Measurements from ENCODE around the gene NUMBL.

- TF ChIP-seq TBL1XR1 (IDR thresholded peaks at IDR 0.05; ENCODE audit: low read length in 2 of 2): no peak
- no peak for TF ChIP-seq ZNF318 (IDR thresholded peaks at IDR 0.05; ENCODE audit: borderline replicate concordance in 1 of 2, low read depth in 1 of 2)
- TF ChIP-seq ZNF121 (CRISPR knock-in tag; conservative IDR thresholded peaks at IDR 0.05): no peak
- TF ChIP-seq ZNF511 (CRISPR knock-in tag; IDR thresholded peaks at IDR 0.05): no peak
- no peak for TF ChIP-seq POLR2AphosphoS5 (IDR thresholded peaks at IDR 0.05; ENCODE audit: control insufficient read depth, insufficient read depth, low read depth, low read length)
- no peak for TF ChIP-seq SETDB1 (IDR thresholded peaks at IDR 0.05; ENCODE audit: low read length)
- TF ChIP-seq ATF3 (IDR thresholded peaks at IDR 0.05): no peak
- no peak for TF ChIP-seq ATF3 (CRISPR knock-in tag; conservative IDR thresholded peaks at IDR 0.05)
- TF ChIP-seq FOXM1 (IDR thresholded peaks at IDR 0.05; ENCODE audit: low read depth): no peak
- no peak for TF ChIP-seq FOXM1 (CRISPR knock-in tag; IDR thresholded peaks at IDR 0.05; ENCODE audit: low read depth)
- TF ChIP-seq CTCF (IDR thresholded peaks at IDR 0.05 in 2 of 3, conservative IDR thresholded peaks at IDR 0.05 in 1 of 3; ENCODE audit: insufficient read depth in 2 of 3, low read depth in 1 of 3, low read length in 3 of 3): no peak
- no peak for TF ChIP-seq CBX2 (IDR thresholded peaks at IDR 0.05; ENCODE audit: insufficient read depth, low read length, poor library complexity, severe bottlenecking)
- TF ChIP-seq HCFC1 (IDR thresholded peaks at IDR 0.05; ENCODE audit: low read depth, low read length): no peak
- no peak for TF ChIP-seq ZC3H4 (CRISPR knock-in tag; IDR thresholded peaks at IDR 0.05; ENCODE audit: borderline replicate concordance)
- no peak for TF ChIP-seq FOSL1 (tag; conservative IDR thresholded peaks at IDR 0.05)
- TF ChIP-seq GTF3C2 (IDR thresholded peaks at IDR 0.05; ENCODE audit: borderline replicate concordance, extremely low read depth, insufficient read length): no peak
Observed at GRCh38 chr19:40685016-40685526, 5.4 kb downstream of the NUMBL start.

Data from K562 (cell line).